GM23248 (cell line): Measurements from ENCODE around the gene FBLN2. TPM values are rescaled to one million over a fixed set of nuclear protein-coding genes. Genes with fewer than 3 reads are reported as not detected.

Experiments used
- DNase-seq: peaks from one replicate; pipeline ENCODE4 v3.0.0-alpha.2; 2015
- H2AFZ ChIP-seq: fragments of 200-600 bp; sonication (generic); 2 replicates; pipeline ENCODE4 v1.6.1; 2016; ENCODE audit warnings: antibody characterized with exemption
- H3F3A ChIP-seq: fragments of 200-600 bp; sonication (generic); 2 replicates; pipeline ENCODE4 v1.6.1; 2016; ENCODE audit warnings: mild to moderate bottlenecking, antibody characterized with exemption, mixed run types; ENCODE audit not compliant: insufficient read depth
- H3K27ac ChIP-seq: fragments of 200-600 bp; sonication (generic); 2 replicates; pipeline ENCODE4 v1.5.1; 2016; ENCODE audit warnings: mild to moderate bottlenecking
- H3K27me3 ChIP-seq: fragments of 200-600 bp; sonication (generic); replicated peaks from 2 replicates; pipeline ENCODE4 v1.6.1; 2016; ENCODE audit warnings: mild to moderate bottlenecking; ENCODE audit not compliant: insufficient read depth
- H3K36me3 ChIP-seq: fragments of 200-600 bp; sonication (generic); 2 replicates; pipeline ENCODE4 v1.6.1; 2016; ENCODE audit warnings: low read depth, mild to moderate bottlenecking
- H3K4me1 ChIP-seq: fragments of 200-600 bp; sonication (generic); 2 replicates; pipeline ENCODE4 v1.6.1; 2016; ENCODE audit warnings: mild to moderate bottlenecking; ENCODE audit not compliant: insufficient read depth
- H3K4me2 ChIP-seq: fragments of 200-600 bp; sonication (generic); one replicate; pipeline ENCODE4 v1.6.1; 2016; ENCODE audit warnings: mild to moderate bottlenecking; ENCODE audit not compliant: unreplicated experiment
- H3K4me3 ChIP-seq: fragments of 200-600 bp; sonication (generic); 2 replicates; pipeline ENCODE4 v1.5.1; 2016; ENCODE audit warnings: mild to moderate bottlenecking
- H3K79me2 ChIP-seq: fragments of 200-600 bp; sonication (generic); 2 replicates; pipeline ENCODE4 v1.6.1; 2016; ENCODE audit warnings: mild to moderate bottlenecking; ENCODE audit not compliant: insufficient read depth
- H3K9ac ChIP-seq: fragments of 200-600 bp; sonication (generic); 2 replicates; pipeline ENCODE4 v1.6.1; 2016; ENCODE audit warnings: mild to moderate bottlenecking
- H3K9me2 ChIP-seq: fragments of 200-600 bp; sonication (generic); 2 replicates; pipeline ENCODE4 v1.6.1; 2016; ENCODE audit warnings: mixed run types, mild to moderate bottlenecking, moderate library complexity; ENCODE audit not compliant: insufficient read depth
- H3K9me3 ChIP-seq: fragments of 200-600 bp; sonication (generic); one replicate; pipeline ENCODE4 v1.6.1; 2017; ENCODE audit warnings: low read depth
- H4K20me1 ChIP-seq: fragments of 200-600 bp; sonication (generic); 2 replicates; pipeline ENCODE4 v1.6.0; 2016; ENCODE audit not compliant: insufficient read depth
- EZH2 ChIP-seq: fragments of 200-600 bp; sonication (generic); IDR thresholded peaks from 2 replicates; pipeline ENCODE4 v1.6.1; 2018; ENCODE audit warnings: antibody characterized with exemption, mild to moderate bottlenecking; ENCODE audit not compliant: insufficient read depth, poor library complexity, severe bottlenecking
- EZH2phosphoT487 ChIP-seq: fragments of 200-600 bp; sonication (generic); IDR thresholded peaks from 2 replicates; pipeline ENCODE4 v1.6.1; 2018; ENCODE audit warnings: antibody characterized with exemption, moderate library complexity, mild to moderate bottlenecking, low read depth; ENCODE audit not compliant: insufficient read depth
- WGBS, 2 experiments: methylation state at CpG; one replicate each; pipeline ENCODE4 v1.1.6; 2015 to 2017; ENCODE audit warnings: low lambda C conversion rate in 2 of 2, low coverage in 1 of 2; ENCODE audit errors: missing lambda C conversion rate in 2 of 2; 5-methylcytosine and 5-hydroxymethylcytosine counted together
- in situ Hi-C: fragments of 300-500 bp; cut with MboI; formaldehyde crosslinking; loops from 2 replicates; pipeline ENCODE4 v1.15.0; 2020
- polyA plus RNA-seq: library from polyadenylated mRNA; unstranded; fragments of >200 nt; fragmentation: Nextera tagmentation; extraction: Ambion mirVana; gene quantifications from 2 replicates; pipeline ENCODE4 v1.2.1, GENCODE V29; 2016
- total RNA-seq: library from RNA; depleted of rRNA; stranded (reverse); fragments of >200 nt; shearing (Covaris generic); gene quantifications from 2 replicates; pipeline ENCODE4 v1.2.3, GENCODE V29; 2014; rRNA removed

Gene FBLN2
- total and polyA plus RNA-seq, 2 experiments from 2014 or later, result 447 to 636 TPM

DNA sequence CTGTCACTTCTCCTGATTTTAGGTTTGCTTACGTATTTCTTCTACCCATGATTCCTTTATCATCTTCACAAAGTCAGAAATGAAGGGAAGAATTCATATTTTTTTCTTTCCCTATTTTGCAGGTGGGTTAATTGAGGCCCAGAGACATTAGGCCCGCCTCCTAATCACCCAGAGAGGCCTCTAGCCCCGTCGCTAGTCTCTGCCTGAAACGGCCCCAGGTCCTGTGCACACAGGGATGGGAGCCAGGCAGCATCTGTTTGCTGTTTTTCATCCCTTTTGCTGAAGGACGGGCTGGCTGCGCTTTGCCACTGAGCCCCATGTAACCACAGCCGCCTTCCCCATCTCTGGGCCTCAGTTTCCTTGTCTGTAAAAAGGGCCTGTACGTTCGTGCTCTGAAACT lies 135.9 kb downstream of the FBLN2 start:
- Histone ChIP-seq H3K9me3 (no peaks in the 10 kb centered on the region), H3K27ac (no peak overlapping the region), H3K4me3 (no peak overlapping the region), H3K9ac (no peak overlapping the region), H3F3A (no peaks in the 10 kb centered on the region), H3K79me2 (no peaks in the 10 kb centered on the region), H3K4me2 (no peak overlapping the region), H4K20me1 (no peaks in the 10 kb centered on the region), H3K9me2 (no peaks in the 10 kb centered on the region), H3K4me1 (no peaks in the 10 kb centered on the region), H3K36me3 (no peaks in the 10 kb centered on the region), H3K27me3 (peaks cover 14% of the 10 kb centered on the region; the same call in 1 of the 2 replicates), H2AFZ (no peak overlapping the region)
- in situ Hi-C loops, result no loop called here
- no peak for DNase-seq
- TF ChIP-seq EZH2, result no peak
- TF ChIP-seq EZH2phosphoT487, result no peak
- 6 to 8% methylated on average over 10 of the region's 10 CpGs for WGBS, 2 experiments

DNA sequence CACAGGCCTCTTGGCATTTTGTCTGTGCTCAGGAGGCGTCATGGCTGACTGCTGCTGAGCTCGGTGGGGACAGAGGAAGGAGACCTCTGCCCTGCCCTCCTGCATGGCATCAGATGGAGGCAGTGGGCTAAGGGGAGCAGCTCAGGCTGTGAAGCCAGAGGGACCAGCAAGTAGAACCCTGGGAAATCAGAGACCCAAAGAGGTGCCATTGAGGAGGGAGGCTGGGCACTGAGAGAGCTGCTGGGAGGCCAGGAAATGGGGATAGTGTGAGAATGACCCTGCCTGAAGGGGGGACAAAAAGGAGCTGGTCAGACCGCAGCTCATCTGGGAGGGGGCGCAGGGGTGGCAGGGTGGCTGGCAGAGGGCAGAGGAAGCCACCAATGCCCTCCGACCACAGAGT lies 136.8 kb downstream of the FBLN2 start:
- H2AFZ ChIP-seq, result no peak overlapping the region
- H3K4me1 ChIP-seq, result no peaks in the 10 kb centered on the region
- H3K27me3 ChIP-seq, result peaks cover 20% of the 10 kb centered on the region
- no peaks in the 10 kb centered on the region for H3F3A ChIP-seq
- H4K20me1 ChIP-seq, result no peaks in the 10 kb centered on the region
- no peak overlapping the region for H3K4me2 ChIP-seq
- no peak overlapping the region for H3K4me3 ChIP-seq
- H3K9ac ChIP-seq, result no peak overlapping the region
- WGBS, 2 experiments, result 48 to 60% methylated on average over 5 of the region's 5 CpGs
- H3K27ac ChIP-seq, result no peak overlapping the region
- no peaks in the 10 kb centered on the region for H3K9me3 ChIP-seq
- no peaks in the 10 kb centered on the region for H3K79me2 ChIP-seq
- no peaks in the 10 kb centered on the region for H3K9me2 ChIP-seq
- TF ChIP-seq EZH2 (no peak), EZH2phosphoT487 (no peak)
- H3K36me3 ChIP-seq, result no peaks in the 10 kb centered on the region
- in situ Hi-C loops, result no loop called here
- DNase-seq, result no peak

- no peaks in the 10 kb centered on the region for H3F3A ChIP-seq
- no peak for TF ChIP-seq EZH2
- TF ChIP-seq EZH2phosphoT487, result no peak
- no peaks in the 10 kb centered on the region for H3K9me2 ChIP-seq
- no peak overlapping the region for H2AFZ ChIP-seq
- H3K9ac ChIP-seq, result no peak overlapping the region
- H3K27ac ChIP-seq, result no peak overlapping the region
- no peaks in the 10 kb centered on the region for H3K4me1 ChIP-seq
- no peaks in the 10 kb centered on the region for H3K79me2 ChIP-seq
- no peaks in the 10 kb centered on the region for H3K36me3 ChIP-seq
- H3K27me3 ChIP-seq, result peaks cover 22% of the 10 kb centered on the region
- H3K4me2 ChIP-seq, result no peak overlapping the region
- WGBS, 2 experiments, result 42 to 46% methylated on average over 10 of the region's 10 CpGs
- in situ Hi-C loops, result no loop called here
- no peaks in the 10 kb centered on the region for H3K9me3 ChIP-seq
- no peak overlapping the region for H3K4me3 ChIP-seq
- H4K20me1 ChIP-seq, result no peaks in the 10 kb centered on the region
- DNase-seq, result no peak
These were observed 137.6 kb downstream of the FBLN2 start for GRCh38 chr3:13686367-13687160.

DNA sequence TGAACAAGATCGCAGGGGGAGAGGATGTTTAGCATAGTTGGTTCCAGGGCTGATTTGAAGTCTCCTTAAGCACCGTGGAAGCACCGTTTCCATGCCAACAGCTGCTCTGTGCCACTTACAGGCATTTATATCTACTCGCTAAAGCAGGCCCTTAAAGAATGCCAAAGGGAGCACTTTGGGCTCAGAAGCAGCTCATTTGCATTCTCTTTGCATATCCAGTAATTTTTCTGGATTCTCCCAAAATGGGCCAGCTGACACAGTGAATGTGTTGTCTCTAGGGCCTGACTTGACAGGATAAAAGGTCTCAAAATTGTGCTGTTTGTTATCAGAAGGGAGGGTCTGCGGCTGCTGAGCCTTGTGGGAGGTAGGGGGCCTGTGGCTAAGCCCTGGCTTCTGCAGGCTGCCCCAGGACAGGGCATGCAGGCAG lies 138.6 kb downstream of the FBLN2 start:
- Histone ChIP-seq H4K20me1 (no peaks in the 10 kb centered on the region), H3K9me2 (no peaks in the 10 kb centered on the region), H3K4me3 (no peak overlapping the region), H3K4me2 (no peak overlapping the region), H3F3A (no peaks in the 10 kb centered on the region), H3K36me3 (no peaks in the 10 kb centered on the region), H2AFZ (no peak overlapping the region), H3K79me2 (no peaks in the 10 kb centered on the region), H3K27me3 (peaks cover 22% of the 10 kb centered on the region), H3K9ac (no peak overlapping the region), H3K27ac (no peak overlapping the region), H3K4me1 (no peaks in the 10 kb centered on the region), H3K9me3 (no peaks in the 10 kb centered on the region)
- 23 to 29% methylated on average over 5 of the region's 5 CpGs for WGBS, 2 experiments
- no peak for DNase-seq
- in situ Hi-C loops, result no loop called here
- no peak for TF ChIP-seq EZH2phosphoT487
- TF ChIP-seq EZH2, result no peak

Other genes starting within 250 kb of the FBLN2 start
- gene NUP210, start 128.8 kb upstream of the FBLN2 start, total RNA-seq, result under 0.01 TPM in 1 of 2 replicates, not detected in the other
- 0.04 and 0.18 TPM in 2 replicates for gene NUP210, start 128.8 kb upstream of the FBLN2 start, polyA plus RNA-seq
- gene HDAC11, start 68.8 kb upstream of the FBLN2 start, total RNA-seq, result 8.7 and 12.2 TPM in 2 replicates
- 11.7 and 12.1 TPM in 2 replicates for gene HDAC11, start 68.8 kb upstream of the FBLN2 start, polyA plus RNA-seq